Karpas-422 (cell line): ENCODE measurements around the gene ATP9B. TPM values are rescaled to one million over a fixed set of nuclear protein-coding genes. Genes with fewer than 3 reads are reported as not detected.

Source experiments
- DNase-seq: peaks from one replicate; pipeline ENCODE4 v3.0.0-alpha.2; 2015
- H2AFZ ChIP-seq: fragments of 200-600 bp; sonication (generic); 2 replicates; pipeline ENCODE4 v1.6.1; 2014; ENCODE audit warnings: antibody characterized with exemption, low read length, mixed read lengths
- H3K27ac ChIP-seq: fragments of 200-600 bp; sonication (generic); 2 replicates; pipeline ENCODE4 v1.5.1; 2014; ENCODE audit warnings: mild to moderate bottlenecking, low read length, moderate library complexity
- H3K27me3 ChIP-seq: fragments of 200-600 bp; sonication (generic); 2 replicates; pipeline ENCODE4 v1.6.1; 2014; ENCODE audit warnings: low read length, mixed read lengths
- H3K36me3 ChIP-seq: fragments of 200-600 bp; sonication (generic); 2 replicates; pipeline ENCODE4 v1.6.1; 2014; ENCODE audit warnings: low read length, mixed read lengths; ENCODE audit not compliant: insufficient read depth
- H3K4me1 ChIP-seq: fragments of 200-600 bp; sonication (generic); 2 replicates; pipeline ENCODE4 v1.6.1; 2014; ENCODE audit warnings: mild to moderate bottlenecking, low read length, mixed read lengths
- H3K4me2 ChIP-seq: fragments of 200-600 bp; sonication (generic); 2 replicates; pipeline ENCODE4 v1.6.1; 2014; ENCODE audit warnings: low read length, low read depth, mild to moderate bottlenecking; ENCODE audit not compliant: poor library complexity, severe bottlenecking
- H3K4me3 ChIP-seq: fragments of 200-600 bp; sonication (generic); 2 replicates; pipeline ENCODE4 v1.5.1; 2014; ENCODE audit warnings: mild to moderate bottlenecking, antibody characterized with exemption, low read length, mixed read lengths
- H3K79me2 ChIP-seq: fragments of 200-600 bp; sonication (generic); 2 replicates; pipeline ENCODE4 v1.6.1; 2014; ENCODE audit warnings: mild to moderate bottlenecking, low read length, mixed read lengths
- H3K9ac ChIP-seq: fragments of 200-600 bp; sonication (generic); 2 replicates; pipeline ENCODE4 v1.6.0; 2014; ENCODE audit warnings: low read length
- H3K9me2 ChIP-seq: fragments of 200-600 bp; sonication (generic), shearing (Covaris generic); replicated peaks from 2 replicates; pipeline ENCODE4 v1.6.0; 2014; ENCODE audit warnings: mild to moderate bottlenecking, low read length, moderate library complexity; ENCODE audit not compliant: insufficient read depth
- H3K9me3 ChIP-seq: fragments of 300-700, 200-600 bp; sonication (generic); 2 replicates; pipeline ENCODE4 v1.6.1; 2014; ENCODE audit warnings: low read length, mixed read lengths
- H4K20me1 ChIP-seq: fragments of 200-600 bp; sonication (generic); 2 replicates; pipeline ENCODE4 v1.6.1; 2014; ENCODE audit warnings: mild to moderate bottlenecking, antibody characterized with exemption, low read length, low read depth; ENCODE audit not compliant: insufficient read depth
- total RNA-seq: library from RNA; depleted of rRNA; stranded (reverse); fragments of >200 nt; shearing (Covaris generic); gene quantifications from 2 replicates; pipeline ENCODE4 v1.2.3, GENCODE V29; 2014; ENCODE audit warnings: low replicate concordance

ATP9B gene
- total RNA-seq, 1 experiment from 2014 or later = 65.1 TPM

DNA sequence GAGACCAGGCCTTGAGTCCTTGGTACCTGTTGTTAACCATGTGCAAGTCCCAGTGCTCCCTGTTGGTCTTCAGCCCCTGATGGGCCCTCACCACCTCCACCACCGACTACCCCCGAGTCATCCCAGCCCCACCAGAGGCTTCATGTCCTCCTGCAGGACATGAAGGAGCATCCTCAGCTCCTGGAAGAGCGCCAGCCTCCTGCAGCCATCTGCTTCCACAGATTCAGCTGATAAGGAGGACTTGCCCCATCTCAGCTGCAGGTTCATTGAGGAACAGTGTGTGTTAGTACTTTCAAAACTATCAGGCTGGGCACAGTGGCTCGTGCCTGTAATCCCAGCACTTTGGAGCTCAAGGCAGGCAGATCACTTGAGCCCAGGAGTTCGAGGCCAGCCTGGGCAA is 151.9 kb downstream of the ATP9B start:
- no peak for DNase-seq
- H3K36me3 ChIP-seq = no peaks in the 10 kb centered on the region; the same call in 1 of the 2 replicates
- H3K27ac ChIP-seq = no peak overlapping the region
- H3K27me3 ChIP-seq = no peaks in the 10 kb centered on the region
- peaks cover 35% of the 10 kb centered on the region for H3K4me1 ChIP-seq
- no peak overlapping the region for H3K4me2 ChIP-seq
- no peaks in the 10 kb centered on the region for H3K9me2 ChIP-seq
- H2AFZ ChIP-seq = no peak overlapping the region
- no peak overlapping the region for H3K9ac ChIP-seq
- no peak overlapping the region for H3K4me3 ChIP-seq
- H3K9me3 ChIP-seq = no peaks in the 10 kb centered on the region
- H4K20me1 ChIP-seq = no peaks in the 10 kb centered on the region
- H3K79me2 ChIP-seq = peaks cover 80% of the 10 kb centered on the region

DNA sequence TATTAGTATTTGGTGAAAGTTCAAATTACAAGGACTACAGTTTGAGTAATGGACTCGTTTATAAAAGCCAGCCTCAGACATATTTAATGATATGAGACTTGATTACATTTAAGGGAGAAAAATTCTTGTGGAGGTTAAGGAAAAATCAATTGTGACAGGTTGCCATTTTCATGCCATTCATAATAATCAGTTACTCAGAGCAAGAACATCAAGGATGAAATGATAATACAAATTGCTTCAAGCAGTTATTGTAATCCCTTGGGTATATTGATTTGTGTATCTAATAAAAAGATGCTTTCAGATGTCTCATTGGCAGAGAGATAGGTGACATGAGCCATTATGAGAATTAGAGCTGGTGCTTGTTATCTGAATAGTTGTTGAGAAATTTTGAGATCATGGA is 153.6 kb downstream of the ATP9B start:
- Histone ChIP-seq H3K79me2 (peaks cover 82% of the 10 kb centered on the region), H3K36me3 (no peaks in the 10 kb centered on the region), H2AFZ (no peak overlapping the region), H3K27ac (peak overlapping the region; percentile 61), H3K4me1 (peaks cover 35% of the 10 kb centered on the region), H3K27me3 (no peaks in the 10 kb centered on the region), H3K4me3 (no peak overlapping the region), H3K9ac (peak overlapping the region; percentile 23; the same call in 1 of the 2 replicates), H3K9me2 (no peaks in the 10 kb centered on the region), H3K9me3 (no peaks in the 10 kb centered on the region), H4K20me1 (no peaks in the 10 kb centered on the region), H3K4me2 (peak overlapping the region; percentile 53)
- peak; percentile 55 for DNase-seq

- peak overlapping the region; percentile 53 for H3K4me2 ChIP-seq
- H3K4me3 ChIP-seq = no peak overlapping the region; the same call in 1 of the 2 replicates
- H4K20me1 ChIP-seq = no peaks in the 10 kb centered on the region
- H3K27ac ChIP-seq = peak overlapping the region; percentile 61
- H3K27me3 ChIP-seq = no peaks in the 10 kb centered on the region
- peaks cover 83% of the 10 kb centered on the region for H3K79me2 ChIP-seq
- H3K36me3 ChIP-seq = no peaks in the 10 kb centered on the region
- no peak overlapping the region for H2AFZ ChIP-seq
- peak; percentile 69 for DNase-seq
- no peaks in the 10 kb centered on the region for H3K9me2 ChIP-seq
- peaks cover 35% of the 10 kb centered on the region for H3K4me1 ChIP-seq
- H3K9ac ChIP-seq = no peak overlapping the region
- H3K9me3 ChIP-seq = no peaks in the 10 kb centered on the region
Measured at GRCh38 chr18:79223431-79223830, 154.2 kb downstream of the ATP9B start.

DNA sequence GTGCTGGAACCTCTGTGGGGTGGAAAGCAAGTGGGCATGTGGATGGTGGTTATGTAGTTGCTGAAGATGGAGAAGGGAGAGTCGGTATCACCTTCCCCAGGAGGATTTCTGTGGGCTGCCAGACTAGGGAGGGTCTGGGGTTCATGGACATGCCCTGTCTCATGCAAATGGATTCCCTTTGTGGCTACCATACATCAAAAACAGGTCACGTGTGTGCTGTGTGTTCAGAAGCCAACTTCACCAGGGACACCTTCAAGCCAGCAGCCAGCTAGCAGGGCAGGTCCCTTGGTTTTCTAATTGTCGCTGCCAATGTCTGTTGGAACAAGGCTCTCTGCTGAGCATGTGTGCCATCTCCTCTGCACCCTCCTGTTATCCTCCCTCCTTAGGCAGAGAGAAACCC is 155.2 kb downstream of the ATP9B start:
- no peaks in the 10 kb centered on the region for H3K27me3 ChIP-seq
- peaks cover 35% of the 10 kb centered on the region for H3K4me1 ChIP-seq
- H2AFZ ChIP-seq = no peak overlapping the region
- peak overlapping the region; percentile 61; the same call in 1 of the 2 replicates for H3K27ac ChIP-seq
- H3K9me3 ChIP-seq = no peaks in the 10 kb centered on the region
- no peak overlapping the region for H3K4me3 ChIP-seq
- no peaks in the 10 kb centered on the region for H3K36me3 ChIP-seq
- no peaks in the 10 kb centered on the region for H3K9me2 ChIP-seq
- H3K4me2 ChIP-seq = peak overlapping the region; percentile 53
- no peak overlapping the region for H3K9ac ChIP-seq
- peaks cover 82% of the 10 kb centered on the region for H3K79me2 ChIP-seq
- DNase-seq = peak; percentile 51
- H4K20me1 ChIP-seq = no peaks in the 10 kb centered on the region

GRCh38 chr18:79227621-79228020 is 158.4 kb downstream of the ATP9B start:
- Histone ChIP-seq H2AFZ (no peak overlapping the region), H3K79me2 (peaks cover 58% of the 10 kb centered on the region), H3K4me3 (no peak overlapping the region), H3K9me3 (no peaks in the 10 kb centered on the region), H3K4me2 (no peak overlapping the region), H4K20me1 (no peaks in the 10 kb centered on the region), H3K9ac (no peak overlapping the region), H3K36me3 (no peaks in the 10 kb centered on the region), H3K4me1 (peaks cover 22% of the 10 kb centered on the region), H3K27ac (no peak overlapping the region), H3K27me3 (no peaks in the 10 kb centered on the region), H3K9me2 (no peaks in the 10 kb centered on the region)
- no peak for DNase-seq

GRCh38 chr18:79229431-79229830 is 160.2 kb downstream of the ATP9B start:
- Histone ChIP-seq H3K27ac (no peak overlapping the region), H3K27me3 (no peaks in the 10 kb centered on the region), H4K20me1 (no peaks in the 10 kb centered on the region), H3K4me2 (no peak overlapping the region), H2AFZ (no peak overlapping the region), H3K9me3 (no peaks in the 10 kb centered on the region), H3K4me1 (peaks cover 4% of the 10 kb centered on the region), H3K9ac (no peak overlapping the region), H3K4me3 (no peak overlapping the region), H3K36me3 (no peaks in the 10 kb centered on the region), H3K9me2 (no peaks in the 10 kb centered on the region), H3K79me2 (peaks cover 43% of the 10 kb centered on the region)
- no peak for DNase-seq

DNA sequence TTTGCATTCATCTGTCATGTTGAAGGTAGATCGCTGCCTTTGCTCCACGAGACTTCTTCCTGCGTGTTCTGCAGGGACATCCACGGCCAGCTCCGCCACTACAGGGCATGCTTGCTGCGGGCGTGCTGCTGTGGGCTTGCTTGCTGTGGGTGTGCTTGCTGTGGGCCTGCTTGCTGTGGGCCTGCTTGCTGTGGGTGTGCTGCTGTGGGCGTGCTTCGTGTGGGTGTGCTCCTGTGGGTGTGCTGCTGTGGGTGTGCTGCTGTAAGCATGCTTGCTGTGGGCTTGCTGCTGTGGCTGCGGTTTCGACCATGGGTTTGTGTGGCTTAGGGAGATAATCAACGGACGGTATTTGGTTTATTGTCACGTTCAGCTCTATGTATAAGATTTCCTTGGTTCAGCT is 165.2 kb downstream of the ATP9B start:
- no peak overlapping the region for H3K4me2 ChIP-seq
- no peaks in the 10 kb centered on the region for H3K36me3 ChIP-seq
- no peaks in the 10 kb centered on the region for H3K4me1 ChIP-seq
- DNase-seq = no peak
- H3K9me3 ChIP-seq = no peaks in the 10 kb centered on the region
- no peaks in the 10 kb centered on the region for H3K9me2 ChIP-seq
- H3K79me2 ChIP-seq = peaks cover 38% of the 10 kb centered on the region
- H3K9ac ChIP-seq = no peak overlapping the region
- no peaks in the 10 kb centered on the region for H4K20me1 ChIP-seq
- H2AFZ ChIP-seq = no peak overlapping the region
- H3K27ac ChIP-seq = no peak overlapping the region
- H3K27me3 ChIP-seq = no peaks in the 10 kb centered on the region
- no peak overlapping the region for H3K4me3 ChIP-seq

DNA sequence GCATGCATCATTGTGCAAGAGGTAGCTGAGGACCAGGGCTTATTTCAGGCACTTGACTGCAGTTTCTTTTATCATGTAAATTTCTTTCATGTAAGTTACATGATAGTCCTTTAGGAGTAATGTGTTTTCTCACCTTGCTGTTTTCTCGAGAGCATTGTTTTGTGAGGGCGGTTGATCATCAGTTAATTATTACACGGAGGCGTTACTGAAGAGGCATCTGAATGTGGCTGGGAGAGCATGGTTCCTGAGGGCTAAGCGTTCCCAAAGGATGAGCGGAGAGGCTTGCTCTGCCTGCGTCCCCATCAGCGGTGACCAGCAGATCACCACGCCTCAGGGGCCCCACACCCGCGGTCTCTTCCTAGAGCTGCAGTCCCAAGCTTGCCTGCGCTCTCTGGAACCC is 170.4 kb downstream of the ATP9B start:
- Histone ChIP-seq H3K27me3 (no peaks in the 10 kb centered on the region), H3K27ac (no peak overlapping the region), H3K9me3 (no peaks in the 10 kb centered on the region), H2AFZ (no peak overlapping the region), H3K79me2 (peaks cover 81% of the 10 kb centered on the region), H3K4me3 (no peak overlapping the region), H3K4me2 (no peak overlapping the region), H3K9me2 (no peaks in the 10 kb centered on the region), H3K36me3 (no peaks in the 10 kb centered on the region), H3K4me1 (peaks cover 38% of the 10 kb centered on the region), H3K9ac (no peak overlapping the region), H4K20me1 (no peaks in the 10 kb centered on the region)
- no peak for DNase-seq

DNA sequence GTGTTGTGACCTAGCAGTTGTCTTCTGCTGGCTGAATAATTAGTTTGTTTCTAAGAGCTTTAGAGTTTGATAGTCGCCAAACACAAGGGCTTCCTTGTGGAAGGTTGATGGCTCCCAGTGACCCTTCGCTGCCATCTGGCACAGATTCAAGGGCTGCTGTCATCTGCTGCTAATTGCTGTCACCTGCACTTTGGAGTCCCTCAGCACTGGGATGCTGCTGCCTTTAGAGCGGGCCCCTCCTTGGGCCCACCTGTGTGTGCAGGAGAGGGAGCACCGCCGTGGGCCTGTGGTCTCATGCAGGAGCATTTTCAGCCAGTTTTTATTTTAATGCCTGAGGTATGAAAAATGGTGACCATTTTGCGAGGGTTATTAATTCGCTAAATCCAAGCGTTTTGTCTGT is 172.6 kb downstream of the ATP9B start:
- DNase-seq = no peak
- peak overlapping the region; percentile 26 for H3K4me3 ChIP-seq

More for the DNA sequence above, 172.6 kb downstream of the ATP9B start:
- Histone ChIP-seq H3K4me2 (peak overlapping the region; percentile 64), H3K79me2 (peaks cover 80% of the 10 kb centered on the region), H3K27ac (peak overlapping the region; percentile 88), H3K9me3 (no peaks in the 10 kb centered on the region), H3K27me3 (no peaks in the 10 kb centered on the region), H3K4me1 (peaks cover 40% of the 10 kb centered on the region), H3K36me3 (no peaks in the 10 kb centered on the region), H4K20me1 (no peaks in the 10 kb centered on the region), H2AFZ (no peak overlapping the region), H3K9me2 (no peaks in the 10 kb centered on the region), H3K9ac (peak overlapping the region; percentile 25; the same call in 1 of the 2 replicates)
